Islet precursor cell (in vitro differentiated cells): ENCODE measurements around the gene EPM2A.
"Not testable (repeated sequence)": the region's sequence is repeated elsewhere in the genome, so short reads cannot be mapped to it uniquely, and the experiment has no call there.

Experiments used
- DNase-seq: peaks from one replicate; pipeline ENCODE4 v3.0.0-alpha.2; 2018

Gene EPM2A

DNA sequence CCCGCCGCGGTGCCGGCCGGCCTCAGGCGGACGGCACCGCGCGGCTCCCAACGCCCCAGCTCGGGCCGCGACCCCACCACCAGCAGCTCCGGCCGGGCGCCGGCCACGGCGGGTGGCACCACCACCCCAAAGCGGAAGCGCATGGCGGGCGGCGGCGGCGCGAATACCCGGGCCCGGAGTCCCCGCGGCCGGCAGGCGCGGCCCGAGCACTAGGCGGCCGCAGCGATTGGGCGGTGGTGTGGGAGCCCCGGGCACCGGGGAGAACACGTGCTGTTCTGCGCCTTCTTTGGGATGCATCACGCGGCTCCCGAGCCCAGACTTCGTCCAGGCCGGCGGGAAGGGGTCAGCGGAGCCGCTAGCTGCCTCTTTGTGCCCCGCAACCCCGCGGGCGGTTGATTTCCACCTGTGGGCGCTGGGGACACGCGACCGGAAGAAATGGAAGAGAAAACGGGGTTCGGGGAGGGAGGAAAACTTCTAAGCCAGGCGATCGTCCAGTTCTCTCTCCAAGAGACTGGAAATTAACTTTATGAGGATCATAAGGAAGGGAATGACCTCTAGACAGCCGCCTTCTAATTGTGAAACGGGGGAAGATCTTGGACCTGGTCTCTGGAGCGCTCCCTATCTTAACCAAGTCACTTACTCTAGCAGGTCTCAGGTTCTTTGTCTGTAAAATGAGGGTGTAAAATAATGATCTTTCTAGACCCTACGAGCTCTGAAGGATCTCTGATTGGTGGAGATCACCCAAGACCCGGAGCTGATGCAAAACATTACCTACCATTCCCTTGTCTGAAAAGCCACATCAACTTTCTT, at the start of gene EPM2A:
Gene EPM2A (minus strand): TSS at position 165 of the 810 bp plus-strand sequence. CDS start 22 bp downstream, at position 143.
- peak; percentile 94 for DNase-seq

DNA sequence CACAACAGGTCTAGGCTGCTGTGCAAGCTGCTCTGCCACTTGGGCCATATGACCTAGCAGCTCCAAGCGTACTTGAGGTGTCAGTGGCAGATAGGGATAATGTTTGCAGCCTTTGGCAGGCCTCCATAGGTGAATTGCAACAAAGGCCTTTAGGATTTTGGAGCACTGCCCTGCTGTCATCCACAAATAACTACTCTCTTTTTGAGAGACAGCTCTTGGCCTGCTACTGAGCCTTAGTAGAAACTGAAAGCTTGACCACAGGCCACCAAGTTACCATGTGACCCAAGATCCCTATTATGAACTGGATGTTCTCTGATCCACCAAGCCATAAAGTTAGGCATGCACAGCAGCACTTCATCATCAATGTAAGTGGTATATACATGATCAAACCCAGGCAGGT, 49.4 kb upstream of the EPM2A start:
- no peak for DNase-seq

DNA sequence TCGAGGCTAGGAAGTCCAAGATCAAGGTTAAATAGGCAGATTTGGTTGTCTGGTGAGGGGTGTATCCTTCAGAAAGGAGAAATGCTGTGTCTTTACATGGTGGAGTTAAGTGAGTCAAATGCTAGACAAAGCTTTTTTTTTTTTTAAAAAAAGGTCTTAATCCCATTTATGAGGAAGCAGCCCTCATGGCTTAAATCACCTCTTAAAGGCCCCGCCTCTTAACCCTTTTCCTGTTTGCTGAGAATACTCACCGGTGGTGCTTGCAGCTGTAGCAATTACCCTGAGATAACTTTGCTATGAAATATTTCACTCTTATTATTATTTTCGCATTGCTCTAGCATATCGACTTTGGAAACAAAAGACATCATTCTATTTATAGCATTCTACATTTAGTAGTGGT, 48.5 kb upstream of the EPM2A start:
- no peak for DNase-seq

DNA sequence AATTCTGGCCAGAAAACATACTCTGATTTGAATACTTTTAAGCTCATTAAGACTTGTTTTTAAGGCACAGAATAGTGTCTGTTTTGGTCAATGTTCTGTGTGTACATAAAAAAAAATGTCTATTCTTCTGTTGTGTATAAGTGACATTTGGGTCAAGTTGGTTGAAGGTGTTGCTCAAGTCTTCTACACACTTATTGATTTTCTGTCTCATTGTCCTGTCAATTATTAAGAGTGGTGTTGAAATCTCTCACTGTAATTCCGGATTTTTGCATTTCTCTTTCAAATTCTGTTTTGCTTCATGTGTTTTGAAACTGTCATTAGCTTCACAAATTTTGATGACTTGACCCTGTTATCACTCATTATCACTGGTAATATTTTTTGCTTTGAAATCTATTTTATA, 37.5 kb upstream of the EPM2A start:
- DNase-seq = no peak

DNA sequence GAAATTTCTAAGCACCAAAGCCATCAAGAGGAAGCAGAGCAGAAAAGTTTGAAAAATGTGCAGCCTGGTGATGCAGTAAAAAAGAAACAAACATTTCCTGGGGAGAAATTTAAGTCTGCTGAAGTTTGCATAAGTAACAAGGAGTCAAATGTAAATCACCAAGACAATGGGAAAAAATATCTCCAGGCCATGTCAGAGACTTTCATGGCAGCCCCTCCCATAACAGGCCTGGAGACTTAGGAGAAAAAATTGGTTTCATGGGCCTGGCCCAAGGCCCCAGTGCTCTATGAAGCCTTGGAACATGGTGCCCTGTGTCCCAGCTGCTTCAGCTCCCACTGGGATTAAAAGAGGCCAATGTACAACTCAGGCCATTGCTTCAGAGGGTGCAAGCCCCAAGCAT, 30.1 kb upstream of the EPM2A start:
- DNase-seq = no peak

DNA sequence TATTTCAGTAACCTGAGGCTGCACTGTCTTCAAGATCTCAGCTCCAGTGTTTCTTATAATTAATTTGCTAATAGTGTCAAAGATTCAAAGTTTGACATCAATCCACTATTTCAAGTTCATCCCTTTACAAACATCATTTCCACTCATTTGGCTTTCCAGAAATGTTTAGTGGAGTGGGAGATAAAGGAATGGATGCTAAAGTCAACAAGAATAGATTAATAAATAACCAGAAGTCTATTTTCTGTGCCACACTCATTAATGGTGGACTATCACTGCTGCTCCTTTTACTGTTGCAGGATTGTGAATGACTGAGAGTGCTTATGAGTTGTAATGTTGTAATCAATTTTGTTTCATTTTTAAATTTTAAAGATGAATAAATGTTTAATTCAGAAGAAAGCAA, 28.4 kb upstream of the EPM2A start:
- DNase-seq = no peak

DNA sequence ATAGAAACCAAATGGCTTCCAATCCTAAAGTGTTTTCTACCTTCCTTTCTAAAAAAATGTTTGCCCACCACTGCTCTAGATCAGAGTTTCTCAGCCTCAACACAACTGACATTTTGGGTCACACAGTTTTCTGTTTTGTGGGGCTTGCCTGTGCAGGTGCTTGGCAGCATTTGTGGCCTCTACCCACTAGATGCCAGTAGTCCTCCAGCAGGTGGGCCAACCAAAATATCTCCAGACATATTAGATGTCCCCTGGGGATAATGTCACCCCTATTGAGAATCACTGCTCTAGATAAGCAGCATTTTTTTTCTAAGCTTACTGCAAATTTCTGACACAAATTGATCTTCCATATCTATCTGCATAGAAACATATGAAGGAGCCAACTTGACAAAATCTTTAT, 26.3 kb upstream of the EPM2A start:
- no peak for DNase-seq

DNA sequence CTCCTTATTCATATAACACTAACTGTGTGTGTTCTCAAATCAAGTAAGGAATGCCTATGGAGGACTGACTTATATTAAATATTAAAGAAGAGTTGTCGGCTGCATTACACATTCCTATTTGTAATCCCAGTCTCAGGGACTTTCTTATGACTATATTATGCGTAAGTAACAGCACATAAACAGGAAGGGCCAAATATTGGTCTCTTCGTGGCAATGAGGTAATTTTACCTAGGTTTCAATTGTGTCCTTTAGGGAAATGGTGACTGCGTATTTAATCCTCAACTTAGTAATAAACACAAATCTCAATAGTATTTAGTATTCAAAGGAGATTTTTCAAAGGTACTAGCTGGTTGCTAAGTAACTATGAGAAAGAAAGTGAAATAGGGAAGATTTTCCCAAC, 22.8 kb upstream of the EPM2A start:
- no peak for DNase-seq

DNA sequence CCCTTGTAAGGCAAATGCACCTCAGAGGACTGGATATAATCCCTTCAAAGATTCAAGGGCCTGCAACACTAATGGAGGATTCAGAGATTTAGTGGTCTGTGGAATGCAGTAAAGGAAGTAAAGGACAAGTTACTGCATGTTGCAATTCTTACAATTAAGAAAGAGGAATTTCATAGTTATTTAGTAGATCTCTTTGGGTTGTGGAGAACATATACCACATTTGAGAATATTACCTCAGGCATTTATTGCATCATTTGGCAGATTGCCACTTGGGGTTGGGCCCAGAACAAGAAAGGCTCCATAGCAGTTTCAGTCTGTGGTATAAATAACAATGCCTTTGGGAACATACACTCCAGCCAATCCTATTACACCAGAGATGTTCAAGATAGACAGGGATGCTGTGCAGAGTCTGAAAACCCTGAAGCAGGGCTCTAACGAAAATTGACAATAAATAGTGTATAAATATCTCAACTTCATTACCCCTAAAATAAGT, 20.9 kb upstream of the EPM2A start:
- no peak for DNase-seq

DNA sequence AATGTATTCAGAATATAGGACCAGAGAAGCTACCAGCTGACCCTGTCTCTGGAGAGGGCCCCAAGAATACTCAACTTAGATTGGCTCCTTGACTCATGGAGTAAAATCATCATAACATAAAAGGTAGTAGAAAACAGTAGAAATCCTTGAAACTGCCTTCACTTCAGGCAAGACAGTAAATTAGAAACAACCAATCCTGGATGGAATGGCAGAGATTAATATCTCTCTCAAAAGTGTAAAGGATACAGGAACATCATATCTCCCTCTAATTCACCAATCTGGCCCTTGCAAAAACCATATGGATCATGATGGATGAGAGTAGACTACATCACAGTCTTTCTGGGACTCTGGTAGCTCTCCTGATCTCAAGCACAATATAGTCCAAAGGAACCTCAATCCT, 20.4 kb upstream of the EPM2A start:
- no peak for DNase-seq

DNA sequence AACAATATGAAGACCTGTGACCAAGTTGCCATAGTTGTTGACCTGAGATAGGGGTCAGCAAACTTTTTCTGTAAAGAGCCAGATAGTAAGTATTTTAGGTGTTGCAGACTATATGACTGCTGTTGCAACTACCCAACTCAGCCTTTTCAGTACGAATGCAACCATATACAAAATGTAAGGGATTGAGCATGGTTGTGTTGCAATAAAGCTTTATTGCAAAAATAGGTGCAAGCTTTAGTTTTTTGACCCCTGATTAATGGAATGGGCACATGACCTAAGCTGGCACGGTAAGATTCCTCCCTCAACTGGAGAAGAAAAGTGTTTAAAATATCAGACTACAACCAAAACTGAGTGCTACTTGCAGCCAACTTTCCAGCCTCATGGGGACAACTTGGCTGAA, 17.3 kb upstream of the EPM2A start:
- DNase-seq = no peak

DNA sequence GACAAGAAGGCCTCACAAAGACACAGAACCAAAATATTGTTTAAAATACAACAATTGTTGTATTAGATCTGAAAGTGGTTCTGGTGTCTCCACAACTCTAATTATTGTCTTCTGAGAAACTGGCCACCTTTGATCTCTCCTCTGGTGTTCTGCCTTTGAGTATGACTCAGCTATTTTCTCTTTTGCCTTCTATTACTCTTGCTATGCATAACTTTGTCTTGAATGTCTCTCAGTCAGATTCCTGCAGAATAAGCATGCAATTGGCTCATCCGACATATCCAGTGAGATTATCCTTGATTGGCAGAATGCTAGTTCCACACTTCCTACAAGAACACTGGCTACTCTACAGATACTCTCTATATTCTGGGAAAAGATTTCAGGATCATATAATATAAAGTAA, 14.3 kb upstream of the EPM2A start:
- DNase-seq = no peak

DNA sequence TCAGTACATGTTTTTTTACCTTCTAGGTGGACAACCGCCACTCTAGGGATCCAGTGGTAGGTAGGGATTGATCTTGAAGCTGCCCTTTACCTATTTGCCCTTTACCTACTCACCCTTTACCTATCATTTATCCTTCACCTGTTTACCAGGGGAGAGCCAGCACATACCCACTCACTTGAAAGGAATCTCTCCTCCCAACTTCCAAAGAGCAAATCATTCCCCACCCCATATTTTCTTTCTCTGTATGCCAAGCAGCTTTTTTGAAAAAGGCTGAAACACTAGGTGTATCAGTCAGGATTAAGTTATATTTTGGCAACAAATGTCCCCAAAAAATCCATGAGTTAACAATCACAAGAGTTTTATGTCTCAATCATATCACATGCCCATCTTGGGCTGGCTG, 10.5 kb upstream of the EPM2A start:
- no peak for DNase-seq

DNA sequence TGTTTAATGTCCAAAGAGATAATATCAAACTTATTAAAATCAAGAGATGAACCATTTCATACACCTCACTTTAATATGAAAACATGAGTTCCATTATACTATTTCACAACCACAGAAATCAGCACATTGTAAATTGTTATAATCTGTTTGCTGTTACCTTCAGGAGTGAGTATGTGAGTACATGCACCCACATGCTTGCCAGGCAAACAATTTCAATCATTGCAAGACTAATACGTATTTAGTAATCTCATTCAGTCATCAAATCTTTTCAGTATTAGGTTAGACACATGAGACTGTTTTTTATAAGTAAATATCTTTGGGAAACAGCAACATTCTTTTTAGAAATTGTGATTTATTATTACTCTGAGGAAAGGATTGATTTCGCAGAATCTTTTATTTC, 9.3 kb upstream of the EPM2A start:
- no peak for DNase-seq

DNA sequence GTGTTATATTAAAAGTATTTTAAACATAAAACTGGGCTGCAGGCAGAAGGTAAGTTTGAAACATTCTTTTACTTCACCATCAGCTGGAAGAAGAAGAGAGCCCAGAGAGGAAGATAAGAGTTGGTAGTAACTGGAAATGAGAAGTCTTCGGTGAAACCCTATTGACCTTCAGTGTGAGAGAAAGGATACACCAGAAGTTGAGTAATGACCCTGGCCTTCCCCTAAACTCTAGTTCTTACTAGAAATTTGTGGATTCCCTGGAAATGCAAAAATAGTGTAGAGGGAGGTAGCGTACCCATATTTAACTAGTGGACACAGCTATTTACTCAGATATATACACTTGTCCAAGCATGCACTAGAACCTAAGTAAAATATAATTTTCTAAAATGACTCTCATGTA, 8.0 kb upstream of the EPM2A start:
- DNase-seq = no peak

DNA sequence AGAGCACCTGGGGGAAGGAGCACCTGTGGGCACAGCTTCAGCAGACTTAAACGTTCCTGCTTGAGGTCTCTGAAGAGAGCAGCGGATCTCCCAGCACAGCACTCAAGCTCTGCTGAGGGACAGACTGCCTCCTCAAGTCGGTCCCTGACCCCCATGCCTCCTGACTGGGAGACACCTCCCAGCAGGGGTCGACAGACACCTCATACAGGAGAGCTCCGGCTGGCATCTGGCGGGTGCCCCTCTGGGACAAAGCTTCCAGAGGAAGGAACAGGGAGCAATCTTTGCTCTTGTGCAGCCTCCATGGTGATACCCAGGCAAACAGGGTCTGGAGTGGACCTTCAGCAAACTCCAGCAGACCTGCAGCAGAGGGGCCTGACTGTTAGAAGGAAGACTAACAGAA, 7.2 kb upstream of the EPM2A start:
- not testable (repeated sequence) for DNase-seq

DNA sequence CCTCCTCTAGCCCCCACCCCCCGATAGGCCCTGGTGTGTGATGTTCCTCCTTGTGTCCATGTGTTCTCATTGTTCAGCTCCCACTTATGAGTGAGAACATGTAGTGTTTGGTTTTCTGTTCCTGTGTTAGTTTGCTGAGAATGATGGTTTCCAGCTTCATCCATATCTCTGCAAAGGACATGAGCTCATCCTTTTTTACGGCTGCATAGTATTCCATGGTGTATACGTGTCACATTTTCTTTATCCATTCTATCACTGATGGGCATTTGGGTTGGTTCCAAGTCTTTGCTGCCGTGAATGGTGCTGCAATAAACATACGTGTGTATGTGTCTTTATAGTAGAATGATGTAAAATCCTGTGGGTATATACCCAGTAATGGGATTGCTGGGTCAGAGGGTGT, 4.4 kb upstream of the EPM2A start:
- DNase-seq = not testable (repeated sequence)

DNA sequence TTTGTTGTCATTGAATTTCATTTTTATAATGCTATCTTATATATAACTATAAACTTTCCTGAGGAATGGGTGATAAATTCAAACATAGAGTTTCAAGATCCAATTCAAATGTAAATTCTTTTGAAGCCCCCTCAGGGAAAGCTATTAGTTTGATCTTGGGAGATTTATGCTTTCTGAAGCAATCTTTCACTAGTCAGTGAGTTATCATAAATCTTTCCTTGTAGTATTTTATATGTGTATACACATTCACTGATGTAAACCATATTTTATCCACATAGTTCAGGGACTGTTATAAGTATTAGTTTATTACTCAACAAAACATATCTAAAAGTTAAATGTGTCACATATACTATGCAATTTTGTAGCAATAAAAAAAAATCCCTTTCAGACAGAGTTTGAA, 2.9 kb upstream of the EPM2A start:
- DNase-seq = no peak

DNA sequence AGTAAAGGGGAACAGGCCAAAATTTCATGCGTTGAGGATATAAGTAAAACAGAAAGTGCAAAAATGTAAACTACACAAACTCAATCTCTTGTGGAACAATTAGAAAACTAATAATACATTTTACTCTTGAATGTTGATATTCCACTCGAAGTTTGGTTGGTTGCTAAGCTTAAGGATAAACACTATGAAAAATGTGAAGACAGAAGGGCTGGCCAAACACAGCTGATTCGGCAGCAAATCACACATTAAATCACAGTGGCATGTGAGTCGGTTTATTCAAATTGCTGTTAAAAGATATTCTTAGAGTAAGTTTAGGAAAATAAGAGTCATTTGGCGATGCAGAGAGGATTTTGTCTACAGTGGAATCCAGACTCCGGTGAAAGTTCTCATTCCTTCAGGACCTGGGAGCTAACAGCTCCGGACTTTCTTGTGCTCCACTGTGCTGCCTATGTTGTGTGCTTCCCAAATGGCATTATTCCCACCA, 1.4 kb upstream of the EPM2A start:
- no peak for DNase-seq

DNA sequence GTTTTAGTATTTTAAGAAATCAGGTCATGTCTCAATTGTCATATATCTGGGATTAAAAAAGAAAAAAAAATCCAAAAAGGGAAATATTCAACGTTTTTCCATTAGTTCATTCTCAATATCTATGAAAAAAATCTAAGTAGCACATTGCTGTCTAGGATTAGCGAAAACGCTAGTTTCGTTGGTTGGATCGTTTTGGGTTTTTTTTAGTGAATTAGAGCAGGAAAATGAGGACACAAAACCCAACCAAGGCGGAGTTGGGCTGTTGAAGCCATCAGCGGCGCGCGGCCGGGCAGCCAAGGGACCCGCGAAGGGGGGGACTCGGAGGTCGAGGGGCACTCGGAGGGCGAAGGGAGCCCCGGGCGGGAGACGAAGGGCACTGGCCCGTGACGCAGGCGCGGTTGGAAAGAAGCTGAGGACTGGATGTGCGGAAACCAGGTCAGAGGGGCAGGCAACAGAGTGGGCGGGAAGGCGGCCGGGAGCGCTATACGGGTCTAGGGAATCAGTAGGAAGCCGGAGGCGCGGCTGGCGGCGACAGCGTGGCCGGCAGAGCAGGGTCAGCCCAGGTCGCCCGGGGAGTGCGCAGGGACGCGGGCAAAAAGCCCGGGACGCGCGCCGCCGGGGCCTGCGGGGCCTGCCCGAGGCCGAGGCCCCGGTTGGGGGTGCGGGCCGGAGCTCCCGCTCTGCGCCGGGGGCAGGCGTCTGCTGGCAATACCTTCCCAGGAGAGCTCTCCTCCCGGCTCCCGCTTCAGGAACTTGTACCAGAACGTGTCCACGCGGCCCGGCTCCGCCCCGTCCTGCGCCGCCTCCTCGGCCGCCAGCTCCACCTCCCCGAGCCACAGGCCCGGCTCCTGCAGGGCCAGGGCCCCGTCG, 599 bp downstream of the EPM2A start:
- DNase-seq = peak; percentile 98

DNA sequence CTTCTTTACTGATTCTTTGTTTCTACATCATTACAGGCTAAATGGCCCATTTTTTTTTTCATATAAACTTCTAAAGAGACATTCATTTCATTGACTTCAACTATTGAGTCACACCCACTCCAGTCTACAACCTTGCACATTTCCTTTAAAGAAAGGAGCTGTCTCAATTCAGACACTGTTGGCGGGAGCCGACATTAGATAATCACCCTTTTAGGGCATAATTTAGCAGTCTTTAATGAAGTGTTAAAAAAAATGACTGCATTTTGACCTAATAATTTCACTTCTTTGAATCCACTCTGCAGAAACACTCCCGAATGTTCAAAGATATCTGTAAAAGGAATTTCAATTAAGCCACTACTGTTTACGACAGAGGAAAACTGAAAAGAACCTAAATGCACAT, 1.5 kb downstream of the EPM2A start:
- no peak for DNase-seq

DNA sequence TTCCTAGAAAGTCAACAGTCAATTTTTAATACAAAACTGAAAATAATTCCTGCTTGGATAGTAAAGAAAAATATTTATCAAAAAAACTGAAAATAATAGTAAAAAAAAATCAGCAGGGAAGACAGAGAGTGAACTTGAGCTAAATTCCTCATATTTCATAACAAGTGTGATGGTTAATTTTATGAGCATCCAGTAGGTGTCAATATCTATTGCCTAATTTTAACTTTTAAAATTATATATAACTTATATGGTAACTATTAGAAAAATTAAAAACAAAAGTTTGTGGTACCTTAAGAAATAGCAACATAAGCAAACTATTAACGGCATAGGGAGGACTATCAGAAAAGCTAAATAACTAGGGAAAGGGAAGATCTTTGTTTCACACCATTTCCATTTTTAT, 2.1 kb downstream of the EPM2A start:
- no peak for DNase-seq

DNA sequence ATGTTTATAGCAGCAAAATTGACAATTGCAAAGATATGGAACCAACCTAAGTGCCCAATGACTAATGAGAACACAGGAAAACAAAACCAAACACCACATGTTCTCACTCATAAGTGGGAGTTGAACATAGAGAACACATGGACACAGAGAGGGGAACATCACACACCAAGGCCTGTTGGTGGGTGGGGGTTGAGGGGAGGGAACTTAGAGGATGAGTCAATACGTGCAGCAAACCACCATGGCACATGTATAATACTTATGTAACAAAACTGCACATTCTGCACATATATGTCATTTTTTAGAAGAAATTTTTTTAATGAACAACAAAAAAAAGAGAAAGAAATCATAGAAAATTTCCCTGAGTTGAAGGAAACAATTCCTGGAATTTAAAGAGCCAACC, 3.9 kb downstream of the EPM2A start:
- no peak for DNase-seq

DNA sequence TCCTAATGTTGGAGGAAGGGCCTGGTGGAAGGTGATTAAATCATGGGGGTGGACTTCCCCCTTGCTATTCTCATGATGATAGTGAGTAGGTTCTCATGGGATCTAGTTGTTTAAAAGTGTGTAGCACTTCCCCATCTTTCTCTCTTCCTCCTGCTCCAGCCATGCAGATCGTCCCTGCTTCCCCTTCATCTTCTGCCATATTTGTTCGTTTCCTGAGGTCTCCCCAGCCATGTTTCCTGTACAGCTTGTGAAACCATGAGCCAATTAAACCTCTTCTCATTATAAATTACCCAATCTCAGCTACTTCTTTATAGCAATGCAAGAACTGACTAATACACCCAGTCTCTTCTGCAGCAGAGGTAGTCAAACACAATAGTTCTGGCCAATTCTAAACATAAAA, 5.4 kb downstream of the EPM2A start:
- DNase-seq = no peak
